Liver (tissue), 3 donors: ENCODE measurements around the gene IRF2.

ENCODE experiments used
- CTCF ChIP-seq: fragments of 150-350 bp; IDR thresholded peaks from 2 replicates; pipeline ENCODE4 v1.5.1; 2017; ENCODE audit warnings: improper control_type of control experiment, low read depth, low read length; ENCODE audit not compliant: missing input control
- GABPA ChIP-seq, 2 donors: IDR thresholded peaks in 1 of 2; conservative IDR thresholded peaks in 1 of 2; 2 replicates each; pipeline ENCODE4 v1.6.1; 2016; ENCODE audit warnings: antibody characterized with exemption in 2 of 2, mild to moderate bottlenecking in 1 of 2, moderate library complexity in 1 of 2
- HNF4G ChIP-seq: IDR thresholded peaks from 2 replicates; pipeline ENCODE4 v1.6.1; 2016; ENCODE audit warnings: antibody characterized with exemption
- JUND ChIP-seq, 2 donors: IDR thresholded peaks; 2 replicates each; pipeline ENCODE4 v1.6.1; 2016; ENCODE audit warnings: antibody characterized with exemption in 2 of 2
- RAD21 ChIP-seq, 2 donors: IDR thresholded peaks; 2 replicates each; pipeline ENCODE4 v1.6.1; 2016; ENCODE audit warnings: antibody characterized with exemption in 2 of 2, mild to moderate bottlenecking in 2 of 2
- REST ChIP-seq: IDR thresholded peaks from 2 replicates; pipeline ENCODE4 v1.6.1; 2016; ENCODE audit warnings: antibody characterized with exemption, mild to moderate bottlenecking
- RXRA ChIP-seq, 2 donors: IDR thresholded peaks; 2 replicates each; pipeline ENCODE4 v1.6.1; 2017 to 2018; ENCODE audit warnings: antibody characterized with exemption in 2 of 2, mild to moderate bottlenecking in 1 of 2
- TAF1 ChIP-seq: conservative IDR thresholded peaks from 2 replicates; pipeline ENCODE4 v1.6.1; 2016; ENCODE audit warnings: antibody characterized with exemption, mild to moderate bottlenecking
- YY1 ChIP-seq: IDR thresholded peaks from 2 replicates; pipeline ENCODE4 v1.6.1; 2016; ENCODE audit warnings: antibody characterized with exemption, mild to moderate bottlenecking
- TF ChIP-seq, protein P1 (sequence below): IDR thresholded peaks from 2 replicates; pipeline ENCODE4 v1.6.1; 2016; ENCODE audit warnings: antibody characterized with exemption
- TF ChIP-seq, protein P2 (sequence below): IDR thresholded peaks from 2 replicates; pipeline ENCODE4 v1.6.1; 2016; ENCODE audit warnings: antibody characterized with exemption
- donor health status: healthy.
- donor health status: healthy.

DNA sequence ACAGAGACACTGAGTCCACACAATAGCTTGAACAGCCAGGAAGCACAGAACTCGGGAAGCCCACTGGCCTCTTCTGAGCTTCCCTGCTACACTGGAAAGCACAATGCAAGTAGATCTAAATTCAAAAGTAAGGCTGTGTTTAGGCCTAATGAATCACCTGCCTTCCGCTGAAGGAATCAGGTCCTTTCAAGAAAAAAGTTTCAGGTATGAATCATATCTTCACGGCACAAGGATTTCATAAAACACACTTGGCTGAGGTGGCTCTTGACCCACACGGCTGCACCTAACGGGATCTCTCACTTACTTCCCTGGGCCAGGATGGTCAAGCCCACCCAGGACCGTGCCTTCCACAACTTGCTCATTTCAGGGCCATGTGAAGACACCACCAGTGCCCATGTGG lies 59.3 kb downstream of the IRF2 start:
- TF ChIP-seq JUND (IDR thresholded peaks at IDR 0.05), result no peak
- TF ChIP-seq, protein P1, sequence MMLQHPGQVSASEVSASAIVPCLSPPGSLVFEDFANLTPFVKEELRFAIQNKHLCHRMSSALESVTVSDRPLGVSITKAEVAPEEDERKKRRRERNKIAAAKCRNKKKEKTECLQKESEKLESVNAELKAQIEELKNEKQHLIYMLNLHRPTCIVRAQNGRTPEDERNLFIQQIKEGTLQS, result no peak
- TF ChIP-seq REST, result no peak
- TF ChIP-seq CTCF, result no peak
- TF ChIP-seq RAD21 (IDR thresholded peaks at IDR 0.05), result no peak
- TF ChIP-seq, protein P2, sequence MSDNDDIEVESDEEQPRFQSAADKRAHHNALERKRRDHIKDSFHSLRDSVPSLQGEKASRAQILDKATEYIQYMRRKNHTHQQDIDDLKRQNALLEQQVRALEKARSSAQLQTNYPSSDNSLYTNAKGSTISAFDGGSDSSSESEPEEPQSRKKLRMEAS, result no peak
- TF ChIP-seq RXRA (IDR thresholded peaks at IDR 0.05), result no peak
- TF ChIP-seq GABPA (IDR thresholded peaks at IDR 0.05 in 1 of 2, conservative IDR thresholded peaks at IDR 0.05 in 1 of 2), result no peak
- no peak for TF ChIP-seq YY1
- no peak for TF ChIP-seq HNF4G
- TF ChIP-seq TAF1, result no peak
